HG02588 (cell line): ENCODE results near the gene IFNAR1.

Experiments
- ATAC-seq: cut with Tn5 transposase; IDR thresholded peaks from one replicate; pipeline ENCODE4 v1.9.1; 2021; ENCODE audit warnings: mild to moderate bottlenecking, moderate library complexity; ENCODE audit not compliant: unreplicated experiment

IFNAR1 gene

GRCh38 chr21:33324291-33325221 is at the start of gene IFNAR1:
Gene IFNAR1, plus strand, starts transcription at chr21:33324970. Its CDS starts 86 bp downstream, at chr21:33325056.
- ATAC-seq, result peak; percentile 77

DNA sequence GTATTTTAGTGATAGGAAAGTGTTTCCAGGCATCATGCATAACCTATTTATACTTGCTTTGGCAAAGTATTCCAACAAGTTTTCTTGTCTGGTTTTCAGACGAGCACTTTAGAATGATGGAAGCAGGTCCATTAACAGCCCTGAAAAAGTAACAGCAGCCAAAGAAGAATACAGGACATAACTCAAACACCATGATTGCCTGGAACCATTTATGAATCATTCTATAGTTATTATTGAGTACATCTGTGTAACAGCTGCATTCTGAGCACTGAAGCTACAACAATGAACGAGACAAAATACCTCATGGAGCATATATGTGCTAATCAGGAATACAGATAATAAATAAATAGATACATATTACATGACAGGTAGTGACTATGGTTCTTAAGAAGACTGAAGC is 46.0 kb upstream of the IFNAR1 start:
- no peak for ATAC-seq

DNA sequence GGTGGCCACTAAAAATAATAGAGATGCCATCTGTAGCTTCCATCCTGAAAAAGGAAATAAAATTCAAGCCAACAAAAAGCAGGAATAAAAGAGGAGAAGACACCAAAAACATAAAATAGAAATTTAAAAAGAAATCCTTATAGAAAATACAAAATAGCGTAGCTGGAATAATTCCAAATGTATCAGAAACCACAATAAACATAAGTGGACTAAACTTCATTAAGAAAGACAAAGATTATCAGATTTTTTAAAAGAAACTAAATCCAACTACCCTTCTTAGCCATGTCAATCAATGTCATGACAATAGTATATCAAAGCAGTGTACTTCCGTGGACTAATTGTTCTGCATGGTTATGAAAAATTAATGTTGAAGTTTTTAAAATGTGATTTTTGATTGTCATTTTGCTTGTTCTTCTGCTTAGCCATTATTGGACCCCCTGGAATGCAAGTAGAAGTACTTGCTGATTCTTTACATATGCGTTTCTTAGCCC is 45.4 kb upstream of the IFNAR1 start:
- ATAC-seq, result no peak

DNA sequence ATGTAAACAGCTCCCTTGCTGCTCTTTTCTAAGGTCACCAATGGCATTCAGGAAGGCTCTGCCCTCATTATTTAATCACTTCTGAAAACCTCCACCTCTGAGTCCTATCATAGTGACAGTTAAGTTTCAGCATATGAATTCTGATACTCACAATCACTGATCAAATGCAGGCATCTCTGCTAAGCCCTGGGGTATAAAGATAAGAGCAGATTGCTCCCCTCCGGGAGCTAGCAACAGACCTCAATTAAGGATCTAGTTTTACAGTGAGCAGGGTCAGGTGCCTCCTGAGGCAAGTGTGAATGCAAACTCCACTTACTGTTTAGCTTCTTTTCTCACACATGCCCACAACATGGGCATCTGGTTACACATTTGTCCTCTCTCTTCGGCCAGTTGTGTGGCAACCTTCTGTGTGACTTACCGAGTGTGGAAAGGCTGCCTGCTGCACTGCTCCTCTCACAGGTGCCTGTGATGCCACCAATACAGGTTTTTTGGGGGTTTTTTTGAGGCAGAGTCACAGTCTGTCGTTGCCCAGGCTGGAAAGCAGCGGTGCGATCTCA is 43.6 kb upstream of the IFNAR1 start:
- ATAC-seq, result no peak

GRCh38 chr21:33283203-33283602 is 41.6 kb upstream of the IFNAR1 start:
- ATAC-seq, result no peak

DNA sequence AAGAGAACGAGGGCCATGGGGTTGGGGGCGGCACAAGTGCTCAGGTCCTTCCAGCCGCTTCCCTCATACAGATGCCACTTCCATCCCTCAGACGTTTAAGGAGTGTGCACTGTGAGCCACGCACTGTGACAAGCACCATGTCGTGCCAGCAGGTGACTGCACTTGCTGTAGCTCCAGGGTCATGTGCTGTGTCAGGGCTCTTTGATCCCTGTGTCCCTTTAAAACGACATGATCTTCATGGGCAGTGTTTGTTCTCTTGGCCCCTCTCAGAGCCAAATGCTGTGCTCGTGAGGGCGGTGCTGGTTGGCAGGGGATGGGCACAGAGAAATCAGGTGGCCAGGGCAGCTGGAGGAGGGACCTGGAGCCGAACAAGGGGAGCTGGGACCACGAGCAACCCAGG is 38.7 kb upstream of the IFNAR1 start:
- ATAC-seq, result no peak

DNA sequence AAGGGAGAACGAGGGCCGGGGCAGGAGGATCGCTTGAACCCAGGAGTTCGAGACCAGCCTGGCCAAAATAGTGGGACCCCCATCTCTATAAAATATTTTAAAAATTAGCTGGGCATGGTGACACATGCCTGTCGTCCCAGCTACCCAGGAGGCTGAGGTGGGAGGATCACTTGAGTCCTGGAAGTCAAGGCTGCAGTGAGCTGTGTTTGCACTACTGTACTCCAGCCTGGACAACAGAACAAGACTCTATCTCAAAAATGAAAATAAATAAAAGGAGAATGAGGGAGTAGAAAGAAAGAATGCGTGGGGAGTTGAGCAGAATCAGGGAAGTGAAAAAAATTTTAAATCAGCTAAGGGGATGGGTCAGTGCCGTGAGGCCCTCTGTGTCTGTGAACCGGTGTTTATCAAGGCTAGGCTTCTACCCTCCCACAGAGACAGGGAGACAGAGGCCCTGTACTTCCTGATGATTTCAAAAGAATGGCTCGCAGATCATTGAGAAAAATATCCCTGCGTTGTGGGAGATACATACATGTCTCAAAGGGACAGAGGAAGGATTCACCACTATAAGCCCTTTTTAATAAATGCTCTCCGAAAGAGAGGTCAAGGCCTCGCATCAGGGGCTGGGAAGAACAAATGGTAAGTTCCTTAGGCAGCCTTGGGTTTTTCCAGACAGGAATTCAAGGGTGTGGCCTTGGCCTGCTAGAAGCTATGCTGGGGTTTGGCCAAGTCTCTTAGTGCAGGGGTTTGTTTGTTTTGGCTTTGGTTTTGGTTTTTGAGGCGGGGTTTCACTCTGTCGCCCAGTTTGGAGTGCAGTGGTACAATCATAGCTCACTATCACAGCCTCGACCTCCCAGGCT is 37.9 kb upstream of the IFNAR1 start:
- ATAC-seq, result no peak

DNA sequence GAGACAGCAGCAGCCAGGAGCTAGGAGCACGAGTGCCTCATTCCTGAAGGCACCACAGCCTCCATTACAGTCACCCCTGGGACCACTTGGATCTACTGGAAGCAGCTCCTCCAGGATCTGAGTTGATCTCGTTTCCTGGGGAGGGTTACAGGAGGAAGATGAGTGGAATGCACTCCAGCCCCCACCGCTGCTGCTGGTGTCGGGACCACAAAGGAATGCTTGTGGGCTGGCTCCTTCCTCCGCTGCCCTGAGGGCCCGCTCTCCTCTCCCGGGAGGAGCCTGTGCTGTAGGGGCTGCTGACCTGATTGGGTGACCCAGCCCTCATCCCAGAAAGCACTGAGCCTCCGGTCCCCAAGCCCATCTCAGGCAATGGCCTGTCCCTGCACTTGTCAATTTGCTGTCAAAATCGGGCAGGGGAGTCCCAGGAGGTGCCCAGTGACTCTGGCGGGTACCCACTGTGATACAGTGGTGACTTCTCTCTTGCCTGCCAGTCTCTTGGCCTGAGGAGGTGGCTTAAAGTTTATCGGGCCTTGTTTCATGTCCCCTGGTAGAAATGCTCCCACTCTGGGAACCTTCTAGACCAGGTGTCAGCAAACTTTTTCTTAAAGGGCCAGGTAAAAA is 35.5 kb upstream of the IFNAR1 start:
- ATAC-seq, result no peak

DNA sequence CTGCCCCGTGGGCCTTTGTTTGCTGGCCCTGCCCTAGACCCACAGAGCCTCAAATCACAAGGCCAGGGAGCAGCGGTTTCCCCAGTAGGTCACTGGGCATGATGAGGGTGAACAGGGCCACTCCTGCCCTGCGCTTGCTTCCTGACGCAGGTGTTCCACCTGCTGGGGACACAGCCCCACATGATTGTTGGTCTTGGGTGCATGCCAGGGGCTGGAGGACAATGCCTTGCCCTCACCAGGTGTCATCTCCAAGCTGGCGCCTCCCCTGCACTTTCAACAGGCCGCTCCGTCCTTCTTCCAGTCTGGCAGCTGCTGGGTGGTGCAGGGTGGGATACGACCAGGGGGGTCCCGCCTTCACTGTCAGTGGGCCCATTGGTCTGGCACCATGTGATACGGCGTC is 34.3 kb upstream of the IFNAR1 start:
- ATAC-seq, result no peak

GRCh38 chr21:33291686-33292085 is 33.1 kb upstream of the IFNAR1 start:
- ATAC-seq, result no peak

GRCh38 chr21:33292724-33293123 is 32.0 kb upstream of the IFNAR1 start:
- no peak for ATAC-seq

DNA sequence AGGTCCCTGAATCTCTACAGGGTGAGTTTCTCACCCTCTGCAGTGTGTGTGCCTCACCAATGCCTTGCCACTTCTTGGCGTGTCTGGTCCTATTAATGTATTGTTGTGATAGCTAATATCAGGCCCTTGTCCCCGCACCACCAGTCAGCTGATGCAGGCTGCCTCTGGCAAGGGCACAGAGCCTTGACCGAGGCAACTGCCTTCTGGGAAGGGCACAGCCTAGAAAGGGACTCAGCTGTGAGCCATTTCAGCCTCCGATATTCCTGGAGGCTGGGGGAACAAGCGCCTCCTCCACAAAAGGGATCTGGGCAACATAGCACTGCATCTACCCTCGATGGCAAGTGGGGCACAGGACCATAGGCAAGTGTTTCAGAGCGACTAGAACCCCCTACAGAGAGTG is 31.6 kb upstream of the IFNAR1 start:
- ATAC-seq, result no peak

GRCh38 chr21:33293811-33294216 is 31.0 kb upstream of the IFNAR1 start:
- no peak for ATAC-seq

- no peak for ATAC-seq
Observed at GRCh38 chr21:33296156-33296555, 28.6 kb upstream of the IFNAR1 start.

DNA sequence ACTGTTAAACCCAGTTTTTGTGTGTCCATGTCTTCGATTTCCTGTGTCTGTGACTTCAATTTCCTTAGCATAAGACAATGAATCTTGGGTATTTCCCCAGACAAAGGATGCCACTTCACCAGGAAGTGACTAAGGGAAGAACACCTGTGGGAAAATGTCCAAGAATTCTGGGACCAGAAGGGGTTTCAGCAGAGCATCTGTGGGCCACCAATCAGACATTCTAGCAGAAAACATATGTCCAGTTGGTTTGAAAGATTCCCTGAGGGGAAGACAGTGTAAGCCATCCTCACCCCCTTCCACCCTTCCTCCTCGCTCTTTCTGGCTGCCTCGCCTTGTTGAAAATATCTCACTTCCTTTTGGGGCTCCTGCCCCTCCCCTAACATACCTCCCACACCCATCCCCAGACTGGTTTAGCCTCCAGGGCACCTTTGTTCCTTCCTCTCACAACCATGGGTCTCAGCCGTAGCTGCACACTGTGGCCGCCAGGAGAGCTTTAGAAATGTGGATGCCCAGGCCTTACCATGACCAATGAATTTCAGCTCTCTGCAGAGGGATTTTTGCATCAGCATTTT is 25.5 kb upstream of the IFNAR1 start:
- ATAC-seq, result no peak

- ATAC-seq, result no peak
Observed at GRCh38 chr21:33300701-33301631, 23.8 kb upstream of the IFNAR1 start.

DNA sequence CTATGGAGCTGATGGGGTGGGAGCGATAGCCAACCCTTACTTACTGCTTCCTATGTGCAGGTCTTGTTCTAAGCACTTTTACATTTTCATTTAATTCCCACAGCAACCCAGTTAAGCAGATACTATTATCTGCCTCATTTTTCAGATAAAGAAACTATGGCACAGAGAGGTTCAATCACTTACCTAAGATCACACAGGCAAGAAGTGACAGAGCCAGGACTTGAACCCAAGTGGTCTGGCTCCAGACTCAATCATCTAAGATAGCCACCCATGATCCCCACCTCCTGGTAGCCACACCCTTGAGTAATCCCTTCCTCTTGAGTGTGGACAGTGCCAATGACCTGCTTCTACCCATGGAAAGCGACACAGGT is 23.2 kb upstream of the IFNAR1 start:
- ATAC-seq, result no peak

GRCh38 chr21:33302055-33302454 is 22.7 kb upstream of the IFNAR1 start:
- ATAC-seq, result no peak

GRCh38 chr21:33302796-33303195 is 22.0 kb upstream of the IFNAR1 start:
- no peak for ATAC-seq

GRCh38 chr21:33305344-33305671 is 19.5 kb upstream of the IFNAR1 start:
- no peak for ATAC-seq
